Amygdala (tissue), 56 donors: ENCODE data around the gene GIPR.
"Not testable (repeated sequence)": the region's sequence is repeated elsewhere in the genome, so short reads cannot be mapped to it uniquely, and the experiment has no call there.

Experiments
- DNase-seq, 56 donors: peaks; one replicate each; lab custom pipeline; 2025; lab: John Stamatoyannopoulos, UW

GIPR gene

GRCh38 chr19:45667620-45668341, at the start of gene GIPR:
TSS of gene GIPR (plus strand) at chr19:45668221. CDS start at chr19:45669521, 1,300 bp downstream.
- DNase-seq, result peak in 17 of 56 donors; percentile 5 to 51 (median 29)

GRCh38 chr19:45621389-45621788, 46.6 kb upstream of the GIPR start:
- no peak for DNase-seq

- DNase-seq, result no peak
Observed at GRCh38 chr19:45621976-45622503, 46.0 kb upstream of the GIPR start.

GRCh38 chr19:45623984-45624383, 44.0 kb upstream of the GIPR start:
- DNase-seq, result no peak

GRCh38 chr19:45628219-45628618, 39.8 kb upstream of the GIPR start:
- DNase-seq, result not testable (repeated sequence)

GRCh38 chr19:45629704-45630103, 38.3 kb upstream of the GIPR start:
- no peak for DNase-seq

GRCh38 chr19:45630463-45630862, 37.6 kb upstream of the GIPR start:
- no peak for DNase-seq

- peak in 19 of 56 donors; percentile 3 to 68 (median 29) for DNase-seq
Observed at GRCh38 chr19:45632468-45633196, 35.4 kb upstream of the GIPR start.

GRCh38 chr19:45636275-45636674, 31.7 kb upstream of the GIPR start:
- DNase-seq, result no peak

- DNase-seq, result no peak
Observed at GRCh38 chr19:45636902-45637301, 31.1 kb upstream of the GIPR start.

- no peak for DNase-seq
Observed at GRCh38 chr19:45637890-45638667, 29.9 kb upstream of the GIPR start.

GRCh38 chr19:45638930-45639729, 28.9 kb upstream of the GIPR start, which contains the start of gene EML2:
TSS of gene EML2 (minus strand) at chr19:45639397. CDS start at chr19:45639376, 21 bp downstream.
- peak in 2 of 56 donors; percentile 4 to 7 for DNase-seq

GRCh38 chr19:45640849-45641273, 27.2 kb upstream of the GIPR start:
- DNase-seq, result no peak

GRCh38 chr19:45641274-45642105, 26.5 kb upstream of the GIPR start:
- DNase-seq, result peak in 4 of 56 donors; percentile 3 to 31 (median 4)

GRCh38 chr19:45643024-45643926, 24.7 kb upstream of the GIPR start:
- peak in 54 of 56 donors; percentile 29 to 92 (median 76) for DNase-seq

- DNase-seq, result peak in 19 of 56 donors; percentile 4 to 57 (median 30)
Observed at GRCh38 chr19:45643927-45644771, 23.9 kb upstream of the GIPR start.
